Mucosa of descending colon (tissue), 3 donors: Measurements from ENCODE around the gene RASGRF2. TPM values are rescaled to one million over a fixed set of nuclear protein-coding genes. Genes with fewer than 3 reads are reported as not detected.

Source experiments
- ATAC-seq: fragments of 200-7000 bp; cut with Tn5 transposase; one replicate; pipeline ENCODE4 v1.9.1; 2020; ENCODE audit warnings: mild to moderate bottlenecking, moderate library complexity
- DNase-seq, 3 donors: peaks; one replicate each; pipeline ENCODE4 v3.0.0-alpha.2; 2020
- H3K36me3 ChIP-seq: fragments of 200-600 bp; one replicate; pipeline ENCODE4 v1.8.0; 2021; ENCODE audit warnings: low read depth, mild to moderate bottlenecking
- H3K4me1 ChIP-seq: fragments of 200-600 bp; one replicate; pipeline ENCODE4 v1.8.0; 2021; ENCODE audit warnings: low read depth, mild to moderate bottlenecking
- H3K4me3 ChIP-seq: fragments of 200-600 bp; one replicate; pipeline ENCODE4 v1.8.0; 2021; ENCODE audit warnings: mild to moderate bottlenecking
- H3K9me3 ChIP-seq: fragments of 200-600 bp; one replicate; pipeline ENCODE4 v1.8.0; 2021; ENCODE audit warnings: mild to moderate bottlenecking
- CTCF ChIP-seq: fragments of 200-600 bp; IDR thresholded peaks from one replicate; pipeline ENCODE4 v1.8.0; 2022; ENCODE audit warnings: antibody characterized with exemption, mild to moderate bottlenecking
- intact Hi-C, 2 donors: fragments of 100-400 bp; cut with DNase I in 1 of 2; cut with micrococcal nuclease in 1 of 2; formaldehyde crosslinking; loops; one replicate each; pipeline versions ENCODE4 v1.11.0 to v1.11.1; 2022; cut with DNase I, micrococcal nuclease
- total RNA-seq, 3 donors: library from RNA; stranded (reverse); fragmentation: NEBNext Ultra II Directional in 2 of 3; extraction: Animal tissue kit (Norgen Biotek cat#: 25700) in 2 of 3; gene quantifications; one replicate each; pipeline versions ENCODE4 v1.2.1 to v1.2.4, GENCODE V29; 2021 to 2023
- donor health status: DM: no; HTN: no; CAD: no; lungs with moderate emphysema.
- donor health status: DM: no; HTN: no; CAD: no.
- donor health status: DM: no; HTN: yes; CAD: no.

RASGRF2 gene
- total RNA-seq, 3 donors from 2014 or later, result 2.0 to 8.0 (median 2.9) TPM

GRCh38 chr5:81058121-81058520, 98.0 kb downstream of the RASGRF2 start:
- H3K4me3 ChIP-seq, result no peak overlapping the region
- no peaks in the 10 kb centered on the region for H3K36me3 ChIP-seq
- DNase-seq (no peak), ATAC-seq (no peak)
- no peaks in the 10 kb centered on the region for H3K4me1 ChIP-seq
- TF ChIP-seq CTCF, result no peak
- no peaks in the 10 kb centered on the region for H3K9me3 ChIP-seq
- intact Hi-C loops, result no loop called here

- intact Hi-C loops, result no loop called here
- Histone ChIP-seq H3K9me3 (no peaks in the 10 kb centered on the region), H3K36me3 (no peaks in the 10 kb centered on the region), H3K4me1 (no peaks in the 10 kb centered on the region), H3K4me3 (no peak overlapping the region)
- no peak for TF ChIP-seq CTCF
- ATAC-seq, result no peak
- no peak for DNase-seq
These were observed 105.3 kb downstream of the RASGRF2 start for GRCh38 chr5:81065492-81065891.

GRCh38 chr5:81066102-81066501, 105.9 kb downstream of the RASGRF2 start:
- H3K36me3 ChIP-seq, result no peaks in the 10 kb centered on the region
- H3K4me1 ChIP-seq, result no peaks in the 10 kb centered on the region
- no peak overlapping the region for H3K4me3 ChIP-seq
- ATAC-seq, result no peak
- DNase-seq, result no peak
- H3K9me3 ChIP-seq, result no peaks in the 10 kb centered on the region
- intact Hi-C loops, result no loop called here
- no peak for TF ChIP-seq CTCF

- Histone ChIP-seq H3K4me3 (no peak overlapping the region), H3K36me3 (no peaks in the 10 kb centered on the region), H3K4me1 (no peaks in the 10 kb centered on the region), H3K9me3 (no peaks in the 10 kb centered on the region)
- no peak for ATAC-seq
- intact Hi-C loops, result no loop called here
- no peak for TF ChIP-seq CTCF
- DNase-seq, result no peak
These were observed 107.2 kb downstream of the RASGRF2 start for GRCh38 chr5:81067406-81067805.

- Histone ChIP-seq H3K4me1 (no peaks in the 10 kb centered on the region), H3K9me3 (no peaks in the 10 kb centered on the region), H3K36me3 (no peaks in the 10 kb centered on the region), H3K4me3 (no peak overlapping the region)
- ATAC-seq, result no peak
- no peak for DNase-seq
- intact Hi-C loops, result no loop called here
- no peak for TF ChIP-seq CTCF
These were observed 107.9 kb downstream of the RASGRF2 start for GRCh38 chr5:81068063-81068462.

GRCh38 chr5:81068635-81069034, 108.5 kb downstream of the RASGRF2 start:
- Histone ChIP-seq H3K4me1 (no peaks in the 10 kb centered on the region), H3K36me3 (no peaks in the 10 kb centered on the region), H3K9me3 (no peaks in the 10 kb centered on the region), H3K4me3 (no peak overlapping the region)
- no peak for ATAC-seq
- intact Hi-C loops, result no loop called here
- TF ChIP-seq CTCF, result no peak
- DNase-seq, result no peak
